Pulmonary artery endothelial cell (primary cell): Measurements from ENCODE around the gene TSPAN6. TPM values are rescaled to one million over a fixed set of nuclear protein-coding genes. Genes with fewer than 3 reads are reported as not detected.

Source experiments
- DNase-seq: peaks from one replicate; pipeline ENCODE4 v3.0.0-alpha.2; 2011; ENCODE audit warnings: low read depth, low spot score
- total RNA-seq: library from RNA; depleted of rRNA; stranded (reverse); fragments of >200 nt; gene quantifications from 2 replicates; pipeline ENCODE4 v1.2.3, GENCODE V29; 2014

The TSPAN6 gene
- 43.8 and 60.5 TPM in 2 replicates for total RNA-seq

- no peak for DNase-seq
These were observed at the start of gene TSPAN6 for GRCh38 chrX:100636321-100636991. Gene TSPAN6 (minus strand): TSS chrX:100636806. CDS start chrX:100636694, 112 bp downstream.

- DNase-seq = no peak
These were observed 49.3 kb upstream of the TSPAN6 start for GRCh38 chrX:100685997-100686305.

- DNase-seq = peak; percentile 46
These were observed 48.8 kb upstream of the TSPAN6 start for GRCh38 chrX:100685284-100685996.

GRCh38 chrX:100682939-100683338 is 46.3 kb upstream of the TSPAN6 start:
- DNase-seq = no peak

- DNase-seq = no peak
These were observed 45.0 kb upstream of the TSPAN6 start for GRCh38 chrX:100681599-100681998.

GRCh38 chrX:100680756-100681155 is 44.1 kb upstream of the TSPAN6 start:
- no peak for DNase-seq

GRCh38 chrX:100677611-100678181 is 41.1 kb upstream of the TSPAN6 start:
- DNase-seq = no peak

GRCh38 chrX:100674705-100675104 is 38.1 kb upstream of the TSPAN6 start:
- no peak for DNase-seq

- no peak for DNase-seq
These were observed 36.9 kb upstream of the TSPAN6 start for GRCh38 chrX:100673397-100673953.

GRCh38 chrX:100672966-100673365 is 36.4 kb upstream of the TSPAN6 start:
- DNase-seq = no peak

- DNase-seq = no peak
These were observed 27.0 kb upstream of the TSPAN6 start for GRCh38 chrX:100663642-100664041.

GRCh38 chrX:100662796-100663195 is 26.2 kb upstream of the TSPAN6 start:
- DNase-seq = no peak

- no peak for DNase-seq
These were observed 25.6 kb upstream of the TSPAN6 start for GRCh38 chrX:100662170-100662569.

- no peak for DNase-seq
These were observed 23.0 kb upstream of the TSPAN6 start for GRCh38 chrX:100659431-100660137.

GRCh38 chrX:100658941-100659381 is 22.4 kb upstream of the TSPAN6 start:
- no peak for DNase-seq

GRCh38 chrX:100654261-100654660 is 17.7 kb upstream of the TSPAN6 start:
- no peak for DNase-seq

- DNase-seq = no peak
These were observed 15.7 kb upstream of the TSPAN6 start for GRCh38 chrX:100652266-100652665.

GRCh38 chrX:100650841-100651240 is 14.2 kb upstream of the TSPAN6 start:
- no peak for DNase-seq

GRCh38 chrX:100649550-100650356 is 13.1 kb upstream of the TSPAN6 start:
- peak; percentile 71 for DNase-seq

GRCh38 chrX:100648458-100649417 is 12.1 kb upstream of the TSPAN6 start:
- DNase-seq = no peak
